COLO668 (cell line): Measurements from ENCODE around the gene SLC7A11.

Experiments
- DNase-seq: peaks from one replicate; lab custom pipeline; 2025; ENCODE audit not compliant: unreplicated experiment; lab: John Stamatoyannopoulos, UW

Gene SLC7A11

DNA sequence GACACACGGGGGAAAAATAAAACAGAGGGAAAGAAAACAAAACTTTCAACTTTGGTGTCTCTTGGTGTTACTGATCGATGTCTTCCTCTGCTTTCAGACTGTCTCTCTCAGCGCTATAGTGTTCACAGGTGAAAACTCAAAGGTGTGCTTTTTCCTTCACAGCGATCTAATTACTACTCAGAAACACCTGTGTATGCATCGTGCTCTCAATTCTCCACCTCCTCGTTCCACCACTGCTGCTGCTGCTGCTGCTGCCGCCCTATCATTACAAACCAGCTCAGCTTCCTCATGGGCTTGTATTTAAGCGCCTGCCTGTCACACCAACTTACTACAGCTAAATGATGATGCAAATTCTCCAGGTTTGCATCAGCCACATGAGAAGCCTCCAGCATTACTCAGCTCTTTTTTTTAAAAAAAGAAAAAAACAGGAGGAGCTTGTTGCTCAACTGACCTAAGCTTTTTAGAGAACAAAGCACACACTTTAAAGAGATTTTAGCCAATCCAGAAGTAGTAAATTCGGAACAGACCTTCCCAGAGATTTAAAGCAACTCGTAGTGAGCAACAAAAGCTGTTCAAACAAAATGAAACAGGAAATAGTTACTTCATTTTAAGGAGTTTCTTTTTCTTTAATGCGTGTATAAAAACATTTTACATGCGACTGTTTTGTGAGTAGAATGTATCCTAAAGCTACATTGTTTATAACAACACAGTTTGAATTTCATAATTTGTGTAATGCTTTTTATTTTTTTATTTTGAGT, at the start of gene SLC7A11:
SLC7A11 (minus strand) TSS at position 274 of the 758 bp plus-strand sequence. CDS start 280 bp downstream, outside the sequence.
- DNase-seq = peak; percentile 76

DNA sequence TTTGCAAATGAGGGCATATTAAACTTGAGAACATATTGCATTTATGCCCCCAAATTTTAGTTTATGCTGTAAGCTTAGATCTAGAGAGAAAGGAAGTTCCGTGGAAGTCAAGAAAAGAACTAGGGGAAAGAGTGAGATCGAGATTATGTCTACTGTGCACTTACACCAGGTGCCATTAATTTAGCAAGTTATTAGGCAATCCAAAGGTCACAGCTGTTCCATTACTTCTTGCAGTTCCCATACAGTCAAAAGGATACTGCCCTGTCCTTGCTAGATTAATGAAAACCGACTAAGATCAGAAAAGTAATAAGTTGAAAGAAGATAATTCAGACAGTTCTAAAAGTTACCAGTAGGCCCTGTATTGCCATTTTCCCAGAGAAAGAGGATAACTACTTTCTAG, 49.3 kb upstream of the SLC7A11 start:
- no peak for DNase-seq

DNA sequence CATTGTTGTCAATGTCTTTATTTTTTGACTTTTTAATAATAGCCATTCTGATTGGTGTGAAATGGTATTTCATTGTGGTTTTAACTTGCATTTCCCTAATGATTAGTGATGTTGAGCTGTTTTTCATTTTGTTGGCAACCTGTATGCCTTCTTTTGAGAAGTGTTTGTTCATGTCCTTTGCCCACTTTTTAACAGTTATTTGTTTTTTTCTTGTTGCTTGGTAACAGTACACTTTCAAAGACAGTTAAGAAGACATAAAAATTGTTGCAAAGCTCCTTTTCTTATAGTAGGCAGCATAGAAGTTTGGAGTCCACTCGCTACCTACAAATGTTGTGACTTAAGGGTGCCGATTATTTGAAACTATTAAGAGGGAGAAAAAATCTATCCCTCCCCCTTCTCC, 48.7 kb upstream of the SLC7A11 start:
- no peak for DNase-seq

- no peak for DNase-seq
Measured at GRCh38 chr4:138279286-138279685, 37.1 kb upstream of the SLC7A11 start.

DNA sequence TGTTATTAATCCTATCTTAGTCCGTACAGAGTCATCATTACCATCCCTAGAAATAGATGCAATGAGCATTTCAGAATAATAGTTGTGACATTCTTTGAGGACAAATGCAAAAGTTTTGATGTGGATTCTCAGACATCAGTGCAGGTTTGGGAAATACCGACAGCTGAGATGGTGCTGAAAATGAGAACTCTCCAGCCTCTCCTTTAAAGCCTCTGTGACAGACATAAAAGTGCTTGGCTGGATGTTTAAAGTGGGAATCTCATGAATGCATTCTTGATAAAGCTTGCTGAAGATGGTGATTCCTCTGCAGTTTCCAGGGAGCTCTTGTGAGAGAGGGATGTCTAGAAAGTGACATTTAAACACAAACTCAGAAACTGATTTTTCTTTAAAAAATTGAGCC, 35.0 kb upstream of the SLC7A11 start:
- no peak for DNase-seq

DNA sequence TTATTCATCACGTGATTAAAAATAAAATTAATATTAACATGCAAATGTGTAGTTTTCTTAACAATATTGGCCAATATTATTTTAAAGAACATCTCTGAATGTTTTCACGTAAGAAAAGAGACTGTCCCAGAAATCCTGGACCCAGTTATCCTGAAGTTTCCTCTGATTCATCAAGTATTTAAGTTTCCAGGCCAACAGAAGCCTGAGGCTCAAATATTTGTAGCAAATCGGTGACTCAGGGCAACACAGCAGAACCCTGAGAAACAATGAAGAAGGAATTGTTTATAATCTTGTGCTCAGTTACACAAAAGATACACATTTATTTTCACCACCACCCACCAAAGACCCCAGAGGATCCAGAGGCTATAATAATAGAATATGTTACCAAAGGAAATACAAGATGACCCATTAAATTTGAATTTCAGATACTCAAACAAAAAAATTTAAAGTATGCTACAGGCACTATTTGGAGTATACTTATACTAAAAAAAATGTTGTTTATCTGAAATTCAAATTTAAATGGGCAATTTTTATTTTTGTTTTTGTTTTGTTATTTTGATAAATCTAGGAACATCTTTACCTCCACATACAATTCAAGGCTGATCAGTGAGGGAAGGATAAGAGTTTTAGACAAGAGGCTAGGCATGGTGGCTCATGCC, 33.9 kb upstream of the SLC7A11 start:
- no peak for DNase-seq

DNA sequence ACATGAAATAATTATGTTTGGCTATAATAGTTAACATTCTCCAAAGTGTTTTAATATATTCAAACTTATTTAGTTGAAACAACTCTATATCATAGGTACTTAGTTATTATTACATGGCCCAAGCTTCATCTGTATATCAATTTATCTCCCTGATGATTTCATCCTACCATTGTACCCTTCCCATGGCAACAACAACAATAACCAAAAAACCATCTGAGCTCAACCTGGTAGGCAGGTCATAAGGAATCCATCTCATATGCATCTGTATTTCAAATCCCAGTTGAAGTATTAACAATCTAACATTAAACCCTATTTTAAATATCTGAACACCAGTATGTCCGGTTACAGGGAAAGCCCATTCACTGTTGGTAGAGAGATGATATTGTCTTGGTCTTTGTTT, 33.1 kb upstream of the SLC7A11 start:
- DNase-seq = no peak

DNA sequence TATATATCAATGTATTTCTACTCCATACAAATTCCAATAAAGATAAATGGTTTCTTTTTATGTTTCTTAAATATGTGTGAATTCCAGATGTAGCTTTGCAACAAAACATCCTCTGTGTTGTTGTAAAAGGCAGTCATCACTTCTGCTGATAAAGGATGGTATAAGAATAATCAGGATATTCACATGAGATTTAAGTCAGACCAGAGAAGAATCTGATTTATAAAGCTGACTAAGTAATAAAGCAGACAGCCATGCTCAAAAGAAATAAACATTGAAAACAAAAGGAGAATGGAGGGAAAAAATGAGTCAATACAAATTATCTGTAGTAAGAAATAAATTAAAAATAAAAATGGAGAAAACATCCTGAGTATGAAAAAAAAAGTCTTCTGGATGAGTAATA, 27.0 kb upstream of the SLC7A11 start:
- no peak for DNase-seq

DNA sequence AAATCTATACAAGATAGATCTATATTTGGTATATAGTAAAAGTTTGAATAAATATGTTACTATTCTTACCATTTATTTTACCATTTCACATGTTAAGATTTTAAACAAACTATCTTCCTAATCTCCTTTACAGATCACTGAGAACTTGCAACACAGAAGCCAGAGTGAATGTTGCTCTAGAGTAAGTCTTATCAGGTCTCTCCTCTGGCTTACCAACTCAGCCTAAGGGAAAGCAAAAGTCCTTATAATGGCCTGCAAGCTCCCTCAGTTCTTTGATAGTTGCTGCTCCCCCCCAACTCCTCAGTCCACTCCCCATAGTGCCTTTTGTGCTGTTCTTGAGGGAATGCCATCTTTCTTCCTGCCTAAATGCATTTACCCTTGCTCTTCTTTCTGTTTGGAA, 25.7 kb upstream of the SLC7A11 start:
- DNase-seq = no peak

DNA sequence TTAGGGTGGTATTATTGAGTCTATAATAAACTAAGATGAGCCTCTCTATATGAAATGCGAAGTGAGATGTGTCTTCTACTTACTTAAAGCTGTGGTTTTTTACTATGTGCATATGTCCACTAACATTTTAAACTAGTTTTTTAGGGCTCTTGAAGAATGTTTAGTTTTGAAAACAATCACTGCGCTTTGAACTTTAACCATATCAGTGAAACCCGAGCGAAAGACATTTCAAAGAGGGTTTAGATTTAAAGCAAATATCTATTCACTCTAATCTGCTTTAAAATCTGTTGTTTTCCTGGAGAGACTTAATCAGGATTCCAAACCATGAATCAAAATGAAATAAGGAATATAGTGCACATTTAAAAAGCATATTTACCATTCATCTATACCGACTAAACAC, 24.8 kb upstream of the SLC7A11 start:
- no peak for DNase-seq

DNA sequence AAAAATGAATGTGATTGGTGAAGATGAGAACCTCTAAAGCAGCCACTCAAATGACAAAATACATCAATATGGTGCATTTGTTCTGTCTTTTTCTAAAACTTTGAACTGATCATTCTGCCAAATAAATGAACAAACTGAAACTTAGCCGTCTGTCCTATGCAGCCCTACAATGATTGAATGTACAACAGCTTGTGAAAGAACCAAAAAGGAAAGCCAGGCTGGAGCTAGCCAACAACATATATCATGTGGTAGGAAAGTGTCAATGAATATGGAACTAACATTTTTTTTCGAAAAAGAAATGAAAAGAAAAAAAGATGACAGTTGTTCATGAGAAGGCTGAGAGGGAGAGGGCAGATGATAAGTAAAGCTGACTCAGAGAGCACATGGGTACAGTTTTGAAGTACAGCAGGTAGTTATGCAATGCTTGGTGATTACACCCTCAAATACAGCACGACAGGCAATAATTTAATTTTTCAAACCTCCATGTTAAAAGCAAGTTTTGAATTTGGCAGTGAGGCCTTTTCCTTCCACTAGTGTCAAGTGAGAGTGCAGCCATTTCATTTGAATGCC, 21.2 kb upstream of the SLC7A11 start:
- DNase-seq = no peak

DNA sequence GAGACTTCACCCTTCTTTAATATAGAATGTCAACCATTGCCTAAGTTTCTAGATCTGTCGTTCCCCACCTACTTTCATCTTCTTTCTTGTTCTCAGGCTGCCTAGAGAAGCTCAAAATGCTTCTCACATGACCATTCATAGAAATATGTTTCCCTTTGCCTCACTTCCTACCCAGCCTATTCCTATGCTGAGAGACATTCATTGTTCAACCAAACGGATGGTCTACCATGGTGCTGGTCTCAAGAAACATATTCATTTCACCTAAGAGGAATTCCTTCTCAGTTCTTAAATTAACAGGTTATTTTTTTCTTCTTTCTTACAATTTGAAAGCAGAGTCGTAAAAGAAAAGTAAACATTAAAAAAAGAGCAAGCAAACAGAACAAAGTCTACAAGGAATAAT, 20.3 kb upstream of the SLC7A11 start:
- no peak for DNase-seq

GRCh38 chr4:138262030-138262429, 19.9 kb upstream of the SLC7A11 start:
- no peak for DNase-seq

DNA sequence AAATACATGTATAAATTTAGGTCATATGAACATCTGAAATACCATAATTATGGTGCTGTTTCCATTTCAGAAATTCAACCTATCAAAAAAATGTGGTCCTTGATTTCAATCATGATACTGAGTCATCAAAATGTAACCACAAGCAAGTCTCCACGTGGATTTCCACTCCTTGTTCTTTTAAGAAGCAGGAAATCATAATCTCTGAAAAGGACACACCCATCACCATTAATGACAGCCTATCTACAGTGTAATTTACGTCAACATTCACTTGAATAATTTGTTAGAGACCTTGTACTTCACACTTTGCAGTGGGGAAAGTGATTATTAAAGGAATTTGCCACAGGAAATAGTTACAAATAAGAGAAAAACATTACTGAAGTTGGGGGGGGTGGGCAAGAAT, 17.7 kb upstream of the SLC7A11 start:
- no peak for DNase-seq

GRCh38 chr4:138259271-138259670, 17.1 kb upstream of the SLC7A11 start:
- DNase-seq = no peak

GRCh38 chr4:138256608-138257007, 14.5 kb upstream of the SLC7A11 start:
- DNase-seq = no peak

- DNase-seq = no peak
Measured at GRCh38 chr4:138255917-138256597, 13.9 kb upstream of the SLC7A11 start.

- no peak for DNase-seq
Measured at GRCh38 chr4:138252551-138252950, 10.4 kb upstream of the SLC7A11 start.

- DNase-seq = no peak
Measured at GRCh38 chr4:138251938-138252337, 9.8 kb upstream of the SLC7A11 start.

DNA sequence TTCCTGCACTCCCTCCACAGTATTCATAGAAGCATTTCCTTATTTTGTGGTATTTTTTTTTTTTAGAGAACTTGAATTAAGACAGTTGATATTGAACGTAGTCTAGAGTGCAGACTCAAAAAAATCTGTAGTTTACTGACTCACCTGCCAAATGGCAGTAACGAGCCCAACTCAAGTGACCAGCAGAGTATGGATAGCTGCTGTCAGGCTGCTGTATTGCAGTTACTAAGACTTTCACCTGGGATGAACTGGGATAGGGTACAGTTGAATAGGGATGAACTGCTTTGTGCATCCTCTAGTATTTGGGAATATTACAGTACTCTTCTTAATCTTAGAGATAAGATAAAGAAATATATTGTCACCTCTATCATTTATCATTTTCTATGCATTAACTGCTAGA, 7.0 kb upstream of the SLC7A11 start:
- DNase-seq = no peak

DNA sequence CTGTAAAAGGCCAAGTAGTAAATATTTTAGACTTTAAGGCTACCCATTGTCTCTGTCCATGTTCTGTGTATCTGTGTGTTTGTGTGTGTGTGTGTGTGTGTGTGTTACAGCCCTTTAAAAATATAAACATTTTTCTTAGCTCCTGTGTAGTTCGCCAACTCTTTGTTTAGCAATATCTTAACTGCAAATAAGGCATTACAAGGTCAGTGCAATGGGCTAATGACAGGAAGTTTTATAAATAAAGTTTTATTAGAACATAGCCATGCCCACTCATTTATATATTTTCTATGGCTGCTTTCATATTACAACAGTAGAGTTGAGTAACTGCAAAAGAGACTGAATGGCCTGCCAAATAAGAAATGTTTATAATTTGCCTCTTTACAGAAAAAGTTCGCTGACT, 5.9 kb upstream of the SLC7A11 start:
- DNase-seq = no peak

DNA sequence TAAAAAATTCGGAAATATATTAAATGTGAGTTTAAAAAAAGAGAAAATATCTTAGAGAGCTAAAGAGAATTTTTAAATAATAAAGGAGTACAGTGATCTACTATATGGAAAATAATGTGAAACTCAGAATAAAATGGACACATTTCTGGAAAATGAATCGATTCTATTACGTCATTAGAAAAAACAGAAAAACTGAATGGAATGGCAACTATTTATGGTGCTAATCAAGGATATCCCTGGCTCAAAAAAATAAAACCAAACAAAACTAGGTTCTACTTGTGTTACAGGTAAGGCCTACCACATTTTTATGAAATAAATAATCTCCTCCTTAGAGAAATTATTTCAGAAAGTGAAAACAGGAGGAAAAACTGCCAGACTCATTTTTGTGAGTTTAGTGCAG, 5.5 kb upstream of the SLC7A11 start:
- DNase-seq = no peak
